ENCODE results near the gene LAMC3. TPM values are rescaled to one million over a fixed set of nuclear protein-coding genes. Genes with fewer than 3 reads are reported as not detected.
"Not testable (repeated sequence)": the region's sequence is repeated elsewhere in the genome, so short reads cannot be mapped to it uniquely, and the experiment has no call there.

LAMC3 gene
- polyA plus RNA-seq, 1 experiment: not detected

GRCh38 chr9:131098391-131099101 lies 89.6 kb downstream of the LAMC3 start:
- ChIA-PET POLR2A (interaction anchor here (1.0 kb wide), 1 partner anchor 27 kb away, joined by 4 read pairs; the partner anchor contains the start of gene NUP214), CTCF (interaction anchor here (0.8 to 1.1 kb wide), 2 partner anchors 40 to 397 kb away, joined by 3 to 6 read pairs; no protein-coding TSS in a partner anchor)
- no peak overlapping the region for H3K4me3 ChIP-seq (ENCODE audit: low read depth, low read length)
- DNase-seq (ENCODE audit: low read depth, low spot score): no peak
- H3K27ac ChIP-seq (ENCODE audit: low read depth, low read length): no peak overlapping the region
- TF ChIP-seq, protein P1, sequence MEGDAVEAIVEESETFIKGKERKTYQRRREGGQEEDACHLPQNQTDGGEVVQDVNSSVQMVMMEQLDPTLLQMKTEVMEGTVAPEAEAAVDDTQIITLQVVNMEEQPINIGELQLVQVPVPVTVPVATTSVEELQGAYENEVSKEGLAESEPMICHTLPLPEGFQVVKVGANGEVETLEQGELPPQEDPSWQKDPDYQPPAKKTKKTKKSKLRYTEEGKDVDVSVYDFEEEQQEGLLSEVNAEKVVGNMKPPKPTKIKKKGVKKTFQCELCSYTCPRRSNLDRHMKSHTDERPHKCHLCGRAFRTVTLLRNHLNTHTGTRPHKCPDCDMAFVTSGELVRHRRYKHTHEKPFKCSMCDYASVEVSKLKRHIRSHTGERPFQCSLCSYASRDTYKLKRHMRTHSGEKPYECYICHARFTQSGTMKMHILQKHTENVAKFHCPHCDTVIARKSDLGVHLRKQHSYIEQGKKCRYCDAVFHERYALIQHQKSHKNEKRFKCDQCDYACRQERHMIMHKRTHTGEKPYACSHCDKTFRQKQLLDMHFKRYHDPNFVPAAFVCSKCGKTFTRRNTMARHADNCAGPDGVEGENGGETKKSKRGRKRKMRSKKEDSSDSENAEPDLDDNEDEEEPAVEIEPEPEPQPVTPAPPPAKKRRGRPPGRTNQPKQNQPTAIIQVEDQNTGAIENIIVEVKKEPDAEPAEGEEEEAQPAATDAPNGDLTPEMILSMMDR (IDR thresholded peaks at IDR 0.05; ENCODE audit: low read depth, low read length): no peak
- H3K9me3 ChIP-seq (ENCODE audit: control insufficient read depth, insufficient read depth, low read length): peaks cover 7% of the 10 kb centered on the region; the same call in 1 of the 2 replicates
- H3K27me3 ChIP-seq (ENCODE audit: control insufficient read depth, insufficient read depth, low read length): peaks cover 48% of the 10 kb centered on the region

GRCh38 chr9:131099102-131099606 lies 90.2 kb downstream of the LAMC3 start:
- Histone ChIP-seq H3K27me3 (ENCODE audit: control insufficient read depth, insufficient read depth, low read length) (peaks cover 47% of the 10 kb centered on the region), H3K9me3 (ENCODE audit: control insufficient read depth, insufficient read depth, low read length) (peaks cover 7% of the 10 kb centered on the region; the same call in 1 of the 2 replicates), H3K27ac (ENCODE audit: low read depth, low read length) (no peak overlapping the region), H3K4me3 (ENCODE audit: low read depth, low read length) (no peak overlapping the region)
- POLR2A ChIA-PET: interaction anchor here (1.0 kb wide), 1 partner anchor 26 kb away, joined by 4 read pairs; the partner anchor contains the start of gene NUP214
- TF ChIP-seq, protein P1 (IDR thresholded peaks at IDR 0.05; ENCODE audit: low read depth, low read length): no peak
- CTCF ChIA-PET: interaction anchor here (0.8 to 1.1 kb wide), 2 partner anchors 53 to 398 kb away, joined by 3 read pairs; no protein-coding TSS in a partner anchor
- DNase-seq (ENCODE audit: low read depth, low spot score): no peak

DNA sequence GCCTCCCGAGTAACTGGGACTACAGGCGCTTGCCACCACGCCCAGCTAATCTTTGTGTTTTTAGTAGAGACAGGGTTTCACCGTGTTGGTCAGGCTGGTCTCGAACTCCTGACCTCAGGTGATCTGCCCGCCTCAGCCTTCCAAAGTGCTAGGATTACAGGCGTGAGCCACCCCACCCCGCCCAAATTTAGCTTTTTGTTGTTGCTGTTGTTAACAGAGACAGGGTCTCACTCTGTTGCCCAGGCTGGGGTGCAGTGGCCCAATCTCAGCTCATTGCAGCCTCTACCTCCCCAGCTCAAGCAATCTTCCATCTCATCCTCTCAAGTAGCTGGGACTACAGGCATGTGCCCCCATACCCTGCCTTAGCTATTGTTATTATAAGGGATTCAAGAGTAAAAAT lies 90.9 kb downstream of the LAMC3 start:
- POLR2A ChIA-PET: interaction anchor here (1.0 to 1.1 kb wide), 2 partner anchors 25 kb away, joined by 3 to 4 read pairs; partner anchors contain the start of gene NUP214
- H3K4me3 ChIP-seq (ENCODE audit: low read depth, low read length); H3K27ac ChIP-seq (ENCODE audit: low read depth, low read length); H3K9me3 ChIP-seq (ENCODE audit: control insufficient read depth, insufficient read depth, low read length); DNase-seq (ENCODE audit: low read depth, low spot score): not testable (repeated sequence)
- CTCF ChIA-PET: interaction anchor here (0.9 to 1.1 kb wide), 2 partner anchors 54 to 393 kb away, joined by 3 to 4 read pairs; no protein-coding TSS in a partner anchor
- H3K27me3 ChIP-seq (ENCODE audit: control insufficient read depth, insufficient read depth, low read length): peaks cover 44% of the 10 kb centered on the region

GRCh38 chr9:131100445-131100844 lies 91.5 kb downstream of the LAMC3 start:
- TF ChIP-seq, protein P1 (IDR thresholded peaks at IDR 0.05; ENCODE audit: low read depth, low read length): no peak
- CTCF ChIA-PET: interaction anchor here (0.9 to 1.1 kb wide), 2 partner anchors 54 to 393 kb away, joined by 3 to 4 read pairs; no protein-coding TSS in a partner anchor
- POLR2A ChIA-PET: interaction anchor here (1.1 kb wide), 1 partner anchor 25 kb away, joined by 3 read pairs; the partner anchor contains the start of gene NUP214

DNA sequence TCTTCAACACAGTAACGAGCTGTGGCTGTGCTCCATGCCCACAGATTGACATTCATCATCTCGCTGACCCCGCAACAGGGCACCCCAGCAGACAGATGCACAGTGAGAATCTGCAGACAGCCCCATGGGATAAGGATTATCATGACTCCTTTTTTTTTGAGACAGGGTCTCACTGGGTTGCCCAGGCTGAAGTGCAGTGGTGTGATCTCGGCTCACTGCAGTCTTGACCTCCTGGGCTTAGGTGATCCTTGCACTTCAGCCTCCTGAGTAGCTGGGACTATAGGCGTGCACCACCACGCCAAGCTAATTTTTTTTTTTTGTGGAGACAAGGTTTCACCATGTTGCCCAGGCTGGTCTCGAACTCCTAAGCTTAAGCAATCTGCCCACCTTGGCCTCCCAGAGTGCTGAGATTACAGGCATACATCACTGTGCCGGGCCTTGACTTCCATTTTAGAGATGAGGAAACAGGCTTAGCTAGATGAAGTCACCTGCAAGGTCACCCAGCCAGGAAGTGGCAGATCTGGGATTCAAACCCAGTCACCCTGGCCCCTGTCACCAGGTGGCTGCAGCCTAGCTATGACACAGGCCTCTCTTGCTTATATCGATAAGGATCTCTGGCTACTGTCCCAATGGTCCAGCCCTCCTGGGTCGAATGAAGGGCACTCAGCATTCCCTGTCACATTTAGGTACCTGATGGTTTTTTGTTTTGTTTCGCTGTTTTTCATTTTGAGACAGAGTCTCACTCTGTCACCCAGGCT lies 92.4 kb downstream of the LAMC3 start:
- POLR2A ChIA-PET: no interaction called here
- CTCF ChIA-PET: interaction anchor here (0.6 kb wide), 1 partner anchor 147 kb away, joined by 5 read pairs; no protein-coding TSS in a partner anchor
- TF ChIP-seq, protein P1 (IDR thresholded peaks at IDR 0.05; ENCODE audit: low read depth, low read length): no peak
- DNase-seq (ENCODE audit: low read depth, low spot score): no peak
- Histone ChIP-seq H3K9me3 (ENCODE audit: control insufficient read depth, insufficient read depth, low read length) (no peaks in the 10 kb centered on the region), H3K4me3 (ENCODE audit: low read depth, low read length) (no peak overlapping the region), H3K27ac (ENCODE audit: low read depth, low read length) (no peak overlapping the region), H3K27me3 (ENCODE audit: control insufficient read depth, insufficient read depth, low read length) (peaks cover 36% of the 10 kb centered on the region)

More at GRCh38 chr9:131100445-131100844, 91.5 kb downstream of the LAMC3 start:
- peaks cover 43% of the 10 kb centered on the region for H3K27me3 ChIP-seq (ENCODE audit: control insufficient read depth, insufficient read depth, low read length)
- no peaks in the 10 kb centered on the region; the same call in 1 of the 2 replicates for H3K9me3 ChIP-seq (ENCODE audit: control insufficient read depth, insufficient read depth, low read length)
- no peak for DNase-seq (ENCODE audit: low read depth, low spot score)
- no peak overlapping the region for H3K27ac ChIP-seq (ENCODE audit: low read depth, low read length)
- H3K4me3 ChIP-seq (ENCODE audit: low read depth, low read length): no peak overlapping the region
